Measurements from ENCODE around the gene PRPF18.
A peak's percentile ranks its signal among the peaks of the same experiment; 100 is the strongest.

Gene PRPF18

DNA sequence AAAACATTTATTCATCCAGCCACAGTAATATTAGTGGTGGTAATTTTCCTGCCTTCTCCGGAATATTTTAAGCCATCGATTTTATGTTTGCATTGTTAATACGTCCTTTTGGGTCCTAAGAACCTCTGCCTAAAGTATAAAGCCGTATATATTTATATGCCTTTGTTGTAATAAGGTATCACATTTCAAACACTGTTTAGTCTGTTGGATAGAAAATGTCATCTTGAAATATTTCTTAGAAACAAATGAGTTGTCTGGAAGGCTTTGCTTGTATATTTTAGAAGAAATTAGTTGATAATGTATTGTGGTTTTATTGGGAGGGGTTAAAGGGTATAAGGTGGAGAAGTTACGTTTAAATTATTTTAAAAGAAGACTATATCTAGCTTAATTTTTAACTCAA lies 11.1 kb downstream of the PRPF18 start:
- TF ChIP-seq, protein P1, sequence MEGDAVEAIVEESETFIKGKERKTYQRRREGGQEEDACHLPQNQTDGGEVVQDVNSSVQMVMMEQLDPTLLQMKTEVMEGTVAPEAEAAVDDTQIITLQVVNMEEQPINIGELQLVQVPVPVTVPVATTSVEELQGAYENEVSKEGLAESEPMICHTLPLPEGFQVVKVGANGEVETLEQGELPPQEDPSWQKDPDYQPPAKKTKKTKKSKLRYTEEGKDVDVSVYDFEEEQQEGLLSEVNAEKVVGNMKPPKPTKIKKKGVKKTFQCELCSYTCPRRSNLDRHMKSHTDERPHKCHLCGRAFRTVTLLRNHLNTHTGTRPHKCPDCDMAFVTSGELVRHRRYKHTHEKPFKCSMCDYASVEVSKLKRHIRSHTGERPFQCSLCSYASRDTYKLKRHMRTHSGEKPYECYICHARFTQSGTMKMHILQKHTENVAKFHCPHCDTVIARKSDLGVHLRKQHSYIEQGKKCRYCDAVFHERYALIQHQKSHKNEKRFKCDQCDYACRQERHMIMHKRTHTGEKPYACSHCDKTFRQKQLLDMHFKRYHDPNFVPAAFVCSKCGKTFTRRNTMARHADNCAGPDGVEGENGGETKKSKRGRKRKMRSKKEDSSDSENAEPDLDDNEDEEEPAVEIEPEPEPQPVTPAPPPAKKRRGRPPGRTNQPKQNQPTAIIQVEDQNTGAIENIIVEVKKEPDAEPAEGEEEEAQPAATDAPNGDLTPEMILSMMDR (conservative IDR thresholded peaks at IDR 0.05; ENCODE audit: low read depth, low read length), result no peak
- H3K4me3 ChIP-seq (ENCODE audit: low read depth, low read length), result no peak overlapping the region
- no peak for DNase-seq (ENCODE audit: low read depth)

DNA sequence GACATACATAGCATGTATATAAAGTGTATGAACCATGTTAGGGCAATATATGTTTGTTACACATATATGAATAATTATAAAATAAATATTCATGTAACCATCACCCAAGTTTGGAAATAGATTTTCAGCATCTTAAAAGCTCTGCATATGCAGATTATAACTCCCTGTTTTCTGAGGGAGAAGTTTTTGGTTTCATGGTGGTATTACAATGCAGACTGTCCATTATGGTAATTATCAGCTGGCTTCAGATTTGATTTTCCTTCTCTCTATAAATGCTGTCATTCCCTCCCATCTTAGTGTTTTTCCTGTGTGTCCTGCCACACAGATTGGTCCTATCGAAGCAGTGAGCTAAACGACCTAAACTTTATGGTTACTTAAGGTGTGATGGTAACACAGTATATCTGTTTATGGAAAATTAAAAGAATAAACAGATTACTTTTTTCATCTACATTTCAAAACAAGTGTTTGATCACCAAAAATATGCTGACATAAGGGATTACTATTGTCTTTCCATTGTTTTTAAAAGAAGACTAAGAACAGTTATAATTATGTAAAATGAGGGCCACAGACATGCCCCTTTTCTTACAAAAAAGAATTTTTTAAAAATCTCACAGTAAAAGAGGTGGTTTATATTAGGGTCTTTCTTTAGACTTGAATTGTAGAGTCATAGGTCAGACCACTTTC lies 17.7 kb downstream of the PRPF18 start:
- no peak overlapping the region for H3K4me3 ChIP-seq (ENCODE audit: low read depth, low read length)
- TF ChIP-seq, protein P1 (conservative IDR thresholded peaks at IDR 0.05; ENCODE audit: low read depth, low read length), result no peak
- no peak for DNase-seq (ENCODE audit: low read depth)

DNA sequence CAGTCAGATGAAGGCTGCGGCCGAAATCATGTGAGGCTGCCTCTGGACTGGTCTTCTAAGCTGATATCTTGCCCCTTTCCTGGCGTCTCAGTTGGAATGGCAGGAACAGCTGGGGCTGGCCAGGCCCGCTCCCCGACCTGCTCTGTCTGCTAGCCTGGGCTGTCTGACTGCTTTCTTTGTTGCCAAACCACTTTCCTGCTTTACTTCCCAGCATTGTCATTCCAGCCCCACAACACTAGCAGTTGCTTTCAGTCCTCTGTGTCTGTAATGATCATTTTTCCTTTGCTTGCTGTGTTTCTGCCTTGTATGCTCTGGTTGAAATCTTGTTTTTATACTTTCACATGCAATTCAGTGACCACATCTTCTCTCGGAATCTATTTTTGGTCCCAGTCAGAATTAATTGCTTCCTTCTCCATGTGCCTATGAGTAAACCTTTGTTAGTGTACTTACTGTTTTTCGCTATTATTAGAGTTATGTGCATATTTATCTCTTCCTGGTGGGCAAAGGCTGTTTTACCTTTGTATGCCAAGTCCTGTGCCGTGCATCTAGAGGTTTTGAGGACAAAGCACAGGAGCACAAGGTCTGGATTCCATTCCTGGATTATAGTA lies 21.6 kb downstream of the PRPF18 start:
- DNase-seq (ENCODE audit: low read depth), result no peak
- H3K4me3 ChIP-seq (ENCODE audit: low read depth, low read length), result no peak overlapping the region
- TF ChIP-seq, protein P1 (conservative IDR thresholded peaks at IDR 0.05; ENCODE audit: low read depth, low read length), result no peak

DNA sequence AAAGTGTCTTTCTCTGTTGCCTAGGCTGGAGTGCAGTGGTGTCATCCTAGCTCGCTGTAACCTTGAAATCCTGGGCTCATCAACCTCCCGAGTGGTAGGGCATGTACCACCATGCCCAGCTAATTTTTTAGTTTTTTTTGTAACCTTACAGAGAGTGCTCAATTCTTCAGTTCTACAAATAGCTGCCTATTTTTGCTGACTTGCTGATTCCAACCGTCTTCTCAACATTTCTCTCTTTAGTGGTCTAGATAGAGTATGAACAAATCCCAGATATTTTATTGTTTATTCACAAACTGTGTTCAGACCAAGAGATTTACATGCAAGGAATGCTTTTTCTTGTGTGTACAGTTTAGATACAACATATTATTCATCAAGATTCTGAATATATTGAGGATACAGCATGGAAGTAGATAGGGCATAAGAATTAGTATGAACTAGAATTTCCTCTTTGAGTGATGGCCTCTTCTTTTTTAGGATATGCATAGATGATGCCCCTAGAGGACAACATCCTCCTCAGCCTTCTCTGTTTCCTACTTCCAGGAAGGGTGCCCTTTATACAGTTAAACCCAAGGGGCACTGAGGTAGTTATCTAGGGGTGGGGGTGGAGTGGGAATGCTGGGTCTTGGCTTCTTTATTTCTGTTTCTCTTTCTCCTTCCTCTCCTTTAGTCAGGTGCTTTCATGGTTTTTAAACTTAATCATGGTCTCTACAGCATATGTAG lies 26.0 kb downstream of the PRPF18 start:
- no peak for DNase-seq (ENCODE audit: low read depth)
- TF ChIP-seq, protein P1 (conservative IDR thresholded peaks at IDR 0.05; ENCODE audit: low read depth, low read length), result peak; percentile 12
- H3K4me3 ChIP-seq (ENCODE audit: low read depth, low read length), result no peak overlapping the region

DNA sequence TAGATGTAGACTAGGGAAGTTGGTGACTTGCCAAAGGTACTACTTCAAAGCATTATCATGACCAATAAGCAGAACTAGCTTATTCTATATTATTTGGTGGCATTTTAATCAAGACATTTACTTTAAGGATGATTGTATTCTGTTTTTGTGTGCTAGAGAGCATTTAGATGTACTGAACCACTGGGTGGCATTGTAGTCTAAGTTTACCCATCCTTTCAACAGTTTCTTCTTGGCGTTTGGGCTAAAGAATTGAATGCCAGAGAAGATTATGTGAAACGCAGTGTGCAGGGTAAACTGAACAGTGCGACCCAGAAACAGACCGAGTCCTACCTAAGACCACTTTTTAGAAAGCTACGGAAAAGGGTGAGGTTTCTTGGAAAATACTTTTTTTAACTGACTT lies 26.8 kb downstream of the PRPF18 start:
- TF ChIP-seq, protein P1 (conservative IDR thresholded peaks at IDR 0.05; ENCODE audit: low read depth, low read length), result peak; percentile 65
- no peak overlapping the region for H3K4me3 ChIP-seq (ENCODE audit: low read depth, low read length)
- DNase-seq (ENCODE audit: low read depth), result peak; percentile 79

DNA sequence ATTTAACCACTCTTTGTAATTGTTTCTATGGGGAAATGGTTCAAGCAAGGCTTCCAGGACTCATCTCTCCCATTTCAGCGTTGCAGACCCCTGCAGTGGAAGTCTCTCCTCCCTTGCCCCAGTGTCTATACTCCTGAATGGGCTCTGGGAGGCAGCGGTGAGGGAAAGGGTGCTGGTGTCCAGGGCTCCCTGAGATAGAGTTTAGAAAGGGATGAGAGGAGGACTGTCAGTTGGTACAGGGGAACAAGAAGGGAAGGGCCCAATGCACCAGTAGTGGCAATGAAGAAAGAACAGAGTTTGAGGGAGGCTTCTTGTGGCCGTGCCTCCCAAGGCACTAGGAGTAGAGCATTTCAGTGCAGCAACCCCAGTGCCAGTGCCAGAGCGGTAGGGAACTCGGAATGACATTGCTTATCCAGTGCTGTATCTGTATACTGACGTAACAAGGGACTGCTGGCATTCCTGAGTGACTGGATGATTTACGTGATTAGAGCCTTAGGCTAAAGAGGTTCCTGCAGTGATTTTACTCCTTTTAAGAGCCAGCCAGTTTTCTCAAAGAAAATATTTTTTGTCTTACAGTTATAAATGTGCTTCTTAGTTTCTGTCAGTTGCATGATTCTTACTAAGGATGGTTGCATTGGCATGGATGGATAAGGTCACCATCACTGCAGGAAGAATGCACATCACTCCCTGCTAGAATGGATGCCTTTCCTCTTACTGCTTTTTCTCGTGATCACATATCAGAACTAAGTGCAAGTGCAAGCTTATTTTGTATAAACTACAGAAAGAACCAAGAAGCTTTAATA lies 28.0 kb downstream of the PRPF18 start:
- TF ChIP-seq, protein P1 (conservative IDR thresholded peaks at IDR 0.05; ENCODE audit: low read depth, low read length), result peak; percentile 13
- peak; percentile 37 for DNase-seq (ENCODE audit: low read depth)
- no peak overlapping the region for H3K4me3 ChIP-seq (ENCODE audit: low read depth, low read length)
